HUDEP-2 (cell line): ENCODE results near the gene CEL.
A peak's percentile ranks its signal among the peaks of the same experiment; 100 is the strongest.

Source experiments
- DNase-seq, 76 experiments: peaks; one replicate each; lab custom pipeline; 2025; ENCODE audit not compliant: unreplicated experiment in 76 of 76; lab: John Stamatoyannopoulos, UW

CEL gene

DNA sequence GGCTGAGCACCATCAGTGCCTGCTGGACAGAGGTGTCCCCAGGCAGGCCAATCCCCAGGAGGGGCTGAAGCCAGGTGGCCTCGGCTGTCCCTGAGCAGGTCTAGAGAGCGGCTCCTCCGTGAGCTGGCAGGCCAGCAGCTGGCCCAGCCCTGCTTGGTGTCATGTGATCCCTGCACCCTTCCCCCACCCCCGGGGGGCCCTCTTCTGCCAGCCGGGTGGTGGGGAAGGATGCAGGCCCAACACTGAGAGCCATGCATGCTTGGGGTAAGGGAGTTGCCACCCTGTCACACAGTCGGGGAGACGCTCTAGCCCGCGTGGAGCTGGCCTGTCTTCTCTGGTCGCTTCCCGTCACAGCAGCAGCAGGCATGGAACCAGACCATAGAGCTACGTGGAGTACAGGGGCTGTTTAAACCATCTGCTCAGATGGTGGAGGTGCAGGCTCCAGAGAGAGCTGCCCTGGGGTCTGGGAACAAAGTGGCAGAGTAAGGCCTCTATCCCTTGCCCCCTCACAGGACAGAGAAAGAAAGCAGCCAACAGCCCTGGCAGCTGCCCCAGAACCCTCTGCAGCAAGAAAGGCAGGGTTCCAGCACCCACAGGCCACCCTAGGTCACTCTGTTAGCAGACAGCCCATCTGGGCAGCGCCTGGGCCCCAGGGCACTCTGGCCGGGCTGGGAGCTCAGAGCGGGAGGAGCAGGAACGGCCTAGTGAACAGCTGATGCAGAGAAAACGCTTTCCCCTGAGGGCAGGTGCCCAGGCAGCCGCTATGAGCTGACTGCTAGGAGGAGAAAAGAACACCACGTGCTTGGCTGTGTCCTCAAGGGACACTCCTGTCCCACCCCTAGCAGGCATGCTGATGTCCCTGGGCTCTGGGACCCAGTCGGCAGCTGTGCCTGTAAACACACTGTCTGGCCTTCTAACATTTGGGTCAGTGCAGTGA, 52.4 kb downstream of the CEL start:
- peak in 32 of 76 experiments; percentile 9 to 60 (median 36) for DNase-seq

DNA sequence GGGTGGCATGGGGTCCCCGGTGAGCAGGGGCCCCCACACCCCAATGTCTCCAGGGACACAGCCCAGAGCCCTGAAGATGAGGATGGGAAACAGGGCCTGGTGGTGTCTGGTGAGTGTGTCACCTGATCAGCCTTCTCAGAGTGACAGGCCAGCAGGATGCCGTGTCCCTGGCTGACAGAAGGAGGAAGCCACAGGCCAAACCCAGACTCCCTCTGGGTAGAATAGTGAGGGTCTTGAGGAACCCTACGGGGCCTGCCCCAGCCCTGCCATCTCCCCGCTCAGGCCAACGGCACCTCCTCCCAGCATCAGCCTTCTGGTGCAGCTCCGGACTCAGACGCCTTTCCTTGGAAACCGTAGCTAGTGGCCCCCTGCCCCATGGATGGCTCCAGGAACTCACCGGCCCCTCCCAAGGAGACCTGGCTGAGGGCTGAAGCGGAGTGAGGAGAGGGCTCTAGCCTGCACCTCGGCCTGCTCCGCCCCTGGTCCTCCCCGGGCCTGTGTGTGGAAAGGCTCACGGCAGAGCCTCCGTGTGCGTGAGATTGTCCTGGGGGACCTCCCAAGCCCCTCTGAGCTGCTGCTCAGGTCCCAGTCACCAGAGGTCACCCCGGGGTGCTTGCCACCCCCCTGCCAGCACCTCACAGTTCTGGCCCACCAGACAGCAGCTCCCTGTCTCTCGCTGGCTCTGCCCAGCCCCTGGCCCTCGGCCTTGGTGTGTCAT, 53.3 kb downstream of the CEL start:
- DNase-seq = peak in 1 of 76 experiments; percentile 43

DNA sequence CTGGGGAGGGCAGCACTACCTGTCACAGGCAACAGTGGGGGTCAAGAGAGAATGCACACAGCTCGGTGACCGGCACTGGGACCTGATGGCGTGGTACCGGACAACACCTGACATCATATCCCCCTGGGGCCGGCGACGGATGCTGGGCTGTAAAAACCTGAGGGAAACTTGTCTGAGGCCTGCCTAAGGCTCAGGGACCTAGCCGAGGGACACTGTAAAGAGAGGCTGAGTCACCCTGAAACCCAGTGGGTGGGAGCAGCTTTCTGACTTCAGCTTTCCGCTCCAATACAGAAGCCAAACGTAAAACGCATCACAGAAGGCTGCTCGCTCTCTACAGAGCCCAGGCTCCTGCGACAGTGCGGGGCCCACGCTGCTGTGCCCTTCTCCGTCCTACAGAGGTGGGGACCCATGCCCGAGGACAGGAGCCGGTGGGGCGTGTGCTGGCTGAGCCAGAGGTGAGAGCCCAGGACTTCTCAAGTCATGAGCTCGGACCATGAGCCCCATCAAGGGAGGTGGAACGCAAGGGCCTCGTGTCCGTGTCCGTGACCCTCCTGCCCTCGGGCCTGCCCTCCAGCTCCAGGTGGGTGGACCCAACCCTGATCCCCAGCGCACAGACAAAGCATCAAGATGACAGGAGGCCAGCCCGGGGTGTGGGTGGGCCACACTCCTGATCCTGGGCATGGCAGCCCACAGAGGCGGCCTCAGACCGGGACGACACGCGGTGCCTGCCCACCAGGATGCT, 54.0 kb downstream of the CEL start:
- no peak for DNase-seq

DNA sequence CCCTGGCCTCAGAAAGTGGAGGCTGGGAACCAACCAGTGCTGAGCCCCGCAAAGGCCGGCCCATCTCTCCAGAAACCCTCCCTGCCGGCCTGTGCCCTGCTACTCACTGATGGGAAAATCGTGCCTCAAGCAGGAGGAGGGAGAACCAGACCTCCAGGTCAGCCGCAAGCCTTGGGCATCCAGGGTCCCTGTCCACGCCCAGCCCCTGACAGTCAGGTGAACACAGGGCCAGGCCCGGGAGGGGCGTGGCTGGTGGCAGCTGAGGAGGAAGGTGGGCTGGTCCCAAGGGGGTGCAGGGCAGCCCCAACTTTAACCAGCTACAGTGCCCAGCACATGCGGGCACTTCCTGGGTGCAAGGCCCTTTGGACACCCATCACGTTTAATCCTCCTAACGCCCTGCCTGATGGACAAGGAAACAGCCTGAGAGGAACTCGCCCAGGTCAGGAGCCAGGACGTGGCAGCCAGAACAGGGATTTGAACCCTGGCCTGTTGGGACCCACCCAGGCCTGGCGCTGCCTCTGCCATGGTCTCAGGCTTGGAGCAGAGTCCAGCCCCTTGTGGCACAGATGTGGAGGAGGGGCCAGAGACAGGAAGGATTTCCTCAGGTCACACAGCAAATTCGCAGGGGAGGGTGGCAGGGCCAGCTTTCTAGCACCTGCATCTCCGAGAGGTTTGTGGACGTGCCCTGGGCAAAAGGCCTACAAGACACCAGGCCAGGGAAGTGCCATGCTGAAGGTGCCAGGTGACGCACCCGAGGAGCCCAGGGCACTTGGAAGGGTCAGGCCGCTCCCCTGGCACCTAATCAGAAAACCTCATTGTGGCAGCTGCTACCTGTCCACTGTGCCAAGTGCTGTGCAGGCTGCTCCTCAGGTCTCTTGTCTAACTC, 54.8 kb downstream of the CEL start:
- DNase-seq = no peak

DNA sequence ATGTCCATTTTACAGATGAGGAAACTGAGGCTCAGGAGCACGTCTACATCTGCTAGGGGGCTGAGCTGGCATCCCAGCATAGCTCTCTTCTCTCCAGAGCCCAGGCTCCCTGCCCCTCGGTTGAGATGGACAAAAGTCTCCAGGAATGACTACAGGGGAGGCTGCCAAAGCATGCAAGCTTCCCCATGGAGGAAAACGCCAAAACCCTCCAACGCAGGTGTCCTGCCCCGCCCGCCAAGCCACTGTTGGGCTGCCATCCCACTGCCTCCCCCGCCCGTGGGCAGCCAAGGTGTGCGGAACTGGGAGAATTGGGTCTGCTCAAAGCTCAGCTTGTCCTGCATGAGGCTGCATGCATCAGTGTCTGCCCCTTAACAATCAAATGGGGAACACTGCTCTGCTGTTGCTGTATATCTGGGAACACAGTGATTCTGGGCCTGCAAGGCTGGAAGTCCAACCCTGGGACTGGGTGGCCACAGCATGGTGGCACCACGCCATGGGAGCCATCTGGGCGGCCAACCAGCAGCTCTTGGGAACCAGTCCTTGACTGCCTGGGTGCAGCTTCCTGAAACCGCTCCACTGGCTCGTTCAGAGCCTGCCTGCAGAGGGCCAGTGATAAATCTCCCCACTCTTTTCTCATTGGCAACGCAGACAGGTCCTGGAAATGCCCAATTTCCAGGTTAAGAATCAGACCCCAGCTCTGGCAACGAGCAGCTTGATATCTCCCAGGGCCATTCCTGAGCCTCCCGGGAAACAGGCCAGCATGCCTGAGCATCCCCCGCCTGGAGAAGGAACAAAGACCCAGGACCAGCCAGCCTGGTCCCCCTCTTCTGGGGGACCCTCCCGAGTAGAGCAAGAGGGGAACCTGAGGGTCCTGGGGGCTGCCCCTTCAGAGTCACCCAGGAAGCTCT, 55.7 kb downstream of the CEL start:
- DNase-seq = peak in 3 of 76 experiments; percentile 5 to 24 (median 9)

DNA sequence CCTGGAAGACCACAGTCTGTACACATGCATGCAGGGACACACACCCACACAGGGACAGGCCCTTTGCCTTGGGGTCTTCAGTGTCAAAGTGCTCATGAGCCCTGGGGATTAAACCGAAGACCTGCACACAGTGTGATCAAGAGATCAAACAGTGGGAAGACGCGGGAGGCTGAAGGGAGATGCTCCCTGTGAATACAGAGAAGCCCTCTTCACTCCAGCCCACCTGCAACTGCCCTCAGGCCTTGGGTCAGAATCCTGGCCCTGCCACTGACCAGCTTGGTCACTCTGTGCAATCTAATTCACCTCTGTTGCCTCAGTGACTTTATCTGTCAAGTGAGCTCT, 56.4 kb downstream of the CEL start:
- no peak for DNase-seq

DNA sequence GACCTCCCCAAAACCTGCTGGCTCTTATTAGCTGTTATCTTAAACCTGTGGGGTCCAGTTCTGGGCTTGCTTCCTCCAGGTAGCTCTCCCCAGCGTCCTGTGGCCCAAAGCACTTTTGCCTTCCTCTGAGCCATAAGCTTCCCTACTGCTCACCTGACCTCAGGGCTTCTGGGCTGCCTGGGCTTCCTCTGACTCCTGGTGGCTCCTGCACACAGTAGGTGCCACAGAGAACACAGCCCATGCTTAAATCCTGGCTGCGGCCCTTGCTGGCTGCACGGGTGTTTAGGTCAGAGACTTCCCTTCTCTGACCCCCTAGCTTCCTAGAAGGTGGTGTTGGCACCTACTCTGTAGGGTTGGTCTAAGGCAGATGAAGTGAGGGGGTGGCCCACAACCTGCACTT, 56.8 kb downstream of the CEL start:
- no peak for DNase-seq

DNA sequence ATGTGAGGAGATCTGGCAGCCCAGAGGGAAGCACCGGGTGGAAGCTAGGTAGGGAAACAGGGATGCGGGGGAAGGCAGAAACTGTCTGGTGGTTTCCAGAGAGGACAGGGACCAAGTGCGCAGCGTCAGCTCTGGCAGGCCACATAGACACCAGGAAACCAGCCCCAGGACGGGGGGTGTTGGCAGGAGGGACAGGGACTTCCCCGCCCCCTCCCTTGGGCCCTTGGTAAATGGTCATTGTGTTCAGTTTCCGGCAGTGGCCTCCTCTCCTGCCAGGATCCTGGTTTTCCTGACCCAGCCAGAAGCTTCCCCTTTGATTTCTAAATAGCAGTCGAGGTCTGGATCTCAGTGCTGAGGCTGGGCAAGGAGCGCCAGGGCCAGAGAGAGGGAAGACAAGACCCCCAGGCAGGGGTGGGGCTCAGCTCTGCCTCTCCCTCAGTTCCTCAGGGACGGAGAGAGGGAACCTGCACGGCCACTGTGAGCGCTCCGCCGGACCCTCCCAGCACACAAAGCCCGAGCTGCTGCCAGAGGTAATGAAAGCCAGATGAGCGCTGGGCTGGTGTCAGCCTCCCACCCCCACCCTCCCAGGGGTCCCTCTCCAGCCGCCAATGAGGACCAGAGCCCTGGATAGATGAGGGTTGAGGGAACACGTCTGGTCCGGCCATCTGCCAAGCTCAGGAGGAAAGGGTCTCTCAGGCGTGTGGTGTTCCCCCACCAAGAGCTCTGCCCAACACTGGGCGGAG, 57.5 kb downstream of the CEL start:
- DNase-seq = no peak

DNA sequence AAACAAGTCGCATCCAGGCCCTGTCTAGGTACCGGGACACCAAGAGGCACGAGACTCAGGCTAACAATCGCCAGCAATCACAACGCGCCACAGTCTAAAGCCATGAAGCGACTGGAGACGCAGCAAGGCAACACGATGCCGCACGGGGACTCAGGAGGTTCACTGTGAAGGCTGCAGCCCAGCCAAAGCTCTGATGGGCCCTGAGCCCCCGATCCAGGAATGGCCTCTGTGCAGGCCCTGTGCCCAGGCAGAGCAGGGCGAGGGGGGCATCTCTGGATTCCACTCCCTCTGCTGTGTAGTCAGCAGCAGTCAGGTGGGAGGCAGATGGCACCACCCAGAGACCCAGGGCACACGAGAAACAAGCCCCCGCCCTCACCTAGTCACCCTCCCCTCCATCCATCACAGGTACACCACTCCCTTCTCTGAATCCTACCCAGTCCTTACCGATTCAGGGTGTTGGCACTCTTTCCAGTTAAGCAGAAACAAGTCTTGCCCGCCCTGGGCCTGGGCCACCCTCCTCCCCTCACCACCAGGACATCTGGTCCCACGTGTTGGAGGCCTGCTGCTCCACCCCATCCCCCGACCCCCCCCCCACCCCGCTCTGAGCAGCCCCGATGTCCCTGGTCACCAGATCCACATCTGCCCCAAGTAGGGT, 58.2 kb downstream of the CEL start:
- DNase-seq = no peak

DNA sequence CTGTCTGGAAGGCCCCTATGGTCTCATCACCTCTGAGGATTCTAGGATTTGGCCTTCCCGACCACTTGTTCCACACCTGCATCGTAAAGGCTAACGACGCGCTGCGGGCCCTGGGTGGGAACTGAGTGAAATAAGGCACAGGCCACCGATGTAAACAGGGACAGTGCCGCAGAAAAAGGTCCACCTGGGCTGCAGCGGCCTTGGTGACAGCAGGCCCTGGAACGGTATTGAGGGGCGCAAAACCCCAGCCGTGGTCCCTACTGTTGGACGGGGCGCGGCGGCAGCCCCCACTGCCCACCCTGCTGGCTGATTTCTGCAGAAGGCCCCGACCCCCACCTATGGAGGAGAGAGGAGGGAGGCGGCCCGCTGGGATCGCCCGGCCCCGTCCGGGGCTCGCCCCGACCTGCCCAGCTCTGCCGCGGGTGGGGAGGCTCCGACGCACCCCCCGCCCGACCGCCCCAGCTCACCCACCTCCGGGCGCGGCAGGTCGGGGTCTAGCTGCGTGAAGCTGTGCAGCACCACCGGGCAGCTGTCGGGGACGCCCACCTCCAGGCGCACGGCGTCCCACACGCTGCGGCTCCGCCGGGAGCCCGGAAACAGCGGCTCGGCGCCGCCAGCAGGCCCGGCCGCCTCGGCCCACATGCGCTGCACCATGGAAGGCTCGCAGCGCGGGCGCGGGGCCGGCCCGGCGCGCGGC, 58.9 kb downstream of the CEL start:
- DNase-seq = no peak
